DMS 273 (cell line): ENCODE measurements around the gene EFCAB8.
"Not testable (repeated sequence)": the region's sequence is repeated elsewhere in the genome, so short reads cannot be mapped to it uniquely, and the experiment has no call there.

ENCODE experiments used
- DNase-seq: peaks from one replicate; lab custom pipeline; 2025; ENCODE audit not compliant: unreplicated experiment; lab: John Stamatoyannopoulos, UW

EFCAB8 gene

GRCh38 chr20:32839982-32840285, 18.8 kb upstream of the EFCAB8 start:
- no peak for DNase-seq

GRCh38 chr20:32841174-32841573, 17.5 kb upstream of the EFCAB8 start:
- DNase-seq, result no peak

- no peak for DNase-seq
These were observed 17.1 kb upstream of the EFCAB8 start for GRCh38 chr20:32841632-32842031.

GRCh38 chr20:32842688-32843524, 15.8 kb upstream of the EFCAB8 start:
- DNase-seq, result no peak

GRCh38 chr20:32845786-32846185, 12.9 kb upstream of the EFCAB8 start:
- DNase-seq, result no peak

- DNase-seq, result no peak
These were observed 11.9 kb upstream of the EFCAB8 start for GRCh38 chr20:32846852-32847251.

GRCh38 chr20:32847964-32848363, 10.8 kb upstream of the EFCAB8 start:
- no peak for DNase-seq

GRCh38 chr20:32848846-32849245, 9.9 kb upstream of the EFCAB8 start:
- no peak for DNase-seq

- no peak for DNase-seq
These were observed 9.1 kb upstream of the EFCAB8 start for GRCh38 chr20:32849577-32849976.

GRCh38 chr20:32855387-32855786, 3.3 kb upstream of the EFCAB8 start:
- DNase-seq, result peak; percentile 32

GRCh38 chr20:32858189-32858588, 534 bp upstream of the EFCAB8 start:
- peak; percentile 29 for DNase-seq

GRCh38 chr20:32861446-32861845, 2.7 kb downstream of the EFCAB8 start:
- DNase-seq, result no peak

GRCh38 chr20:32869562-32869961, 10.8 kb downstream of the EFCAB8 start:
- no peak for DNase-seq

GRCh38 chr20:32870526-32870925, 11.8 kb downstream of the EFCAB8 start:
- DNase-seq, result not testable (repeated sequence)

GRCh38 chr20:32870985-32871384, 12.3 kb downstream of the EFCAB8 start:
- no peak for DNase-seq

- DNase-seq, result no peak
These were observed 13.0 kb downstream of the EFCAB8 start for GRCh38 chr20:32871627-32872160.

- DNase-seq, result no peak
These were observed 13.5 kb downstream of the EFCAB8 start for GRCh38 chr20:32872266-32872665.

GRCh38 chr20:32875673-32876072, 16.9 kb downstream of the EFCAB8 start:
- DNase-seq, result no peak

GRCh38 chr20:32877507-32877906, 18.8 kb downstream of the EFCAB8 start:
- peak; percentile 43 for DNase-seq

- DNase-seq, result no peak
These were observed 20.1 kb downstream of the EFCAB8 start for GRCh38 chr20:32878820-32879219.

GRCh38 chr20:32879538-32879937, 20.8 kb downstream of the EFCAB8 start:
- DNase-seq, result no peak

- no peak for DNase-seq
These were observed 21.9 kb downstream of the EFCAB8 start for GRCh38 chr20:32880635-32881034.

- DNase-seq, result no peak
These were observed 24.4 kb downstream of the EFCAB8 start for GRCh38 chr20:32883081-32883480.
